NCI-H345 (cell line): Measurements from ENCODE around the gene URI1.
"Not testable (repeated sequence)": the region's sequence is repeated elsewhere in the genome, so short reads cannot be mapped to it uniquely, and the experiment has no call there.

Experiments
- DNase-seq: peaks from one replicate; lab custom pipeline; 2025; lab: John Stamatoyannopoulos, UW

Gene URI1

GRCh38 chr19:30026933-30027332 lies 84.9 kb downstream of the URI1 start:
- DNase-seq: no peak

- no peak for DNase-seq
These were observed 86.3 kb downstream of the URI1 start for GRCh38 chr19:30028118-30028991.

- DNase-seq: no peak
These were observed 86.9 kb downstream of the URI1 start for GRCh38 chr19:30028992-30029343.

GRCh38 chr19:30029721-30030510 lies 87.9 kb downstream of the URI1 start:
- DNase-seq: no peak

GRCh38 chr19:30034321-30034720 lies 92.3 kb downstream of the URI1 start:
- no peak for DNase-seq

GRCh38 chr19:30036154-30037129 lies 94.4 kb downstream of the URI1 start:
- no peak for DNase-seq

GRCh38 chr19:30037835-30038234 lies 95.8 kb downstream of the URI1 start:
- no peak for DNase-seq

- DNase-seq: not testable (repeated sequence)
These were observed 99.9 kb downstream of the URI1 start for GRCh38 chr19:30041931-30042330.

- not testable (repeated sequence) for DNase-seq
These were observed 101.0 kb downstream of the URI1 start for GRCh38 chr19:30043008-30043407.

GRCh38 chr19:30044273-30045248 lies 102.5 kb downstream of the URI1 start:
- DNase-seq: no peak

GRCh38 chr19:30046522-30046921 lies 104.5 kb downstream of the URI1 start:
- DNase-seq: no peak

GRCh38 chr19:30047432-30047831 lies 105.4 kb downstream of the URI1 start:
- DNase-seq: no peak

- no peak for DNase-seq
These were observed 107.2 kb downstream of the URI1 start for GRCh38 chr19:30049226-30049625.

- DNase-seq: no peak
These were observed 108.0 kb downstream of the URI1 start for GRCh38 chr19:30049846-30050667.

- DNase-seq: no peak
These were observed 110.4 kb downstream of the URI1 start for GRCh38 chr19:30052122-30053075.

GRCh38 chr19:30053558-30053957 lies 111.5 kb downstream of the URI1 start:
- no peak for DNase-seq

- DNase-seq: no peak
These were observed 112.2 kb downstream of the URI1 start for GRCh38 chr19:30054210-30054609.

- no peak for DNase-seq
These were observed 114.5 kb downstream of the URI1 start for GRCh38 chr19:30056580-30056979.
